ENCODE results near the gene KRT34.

KRT34 gene

DNA sequence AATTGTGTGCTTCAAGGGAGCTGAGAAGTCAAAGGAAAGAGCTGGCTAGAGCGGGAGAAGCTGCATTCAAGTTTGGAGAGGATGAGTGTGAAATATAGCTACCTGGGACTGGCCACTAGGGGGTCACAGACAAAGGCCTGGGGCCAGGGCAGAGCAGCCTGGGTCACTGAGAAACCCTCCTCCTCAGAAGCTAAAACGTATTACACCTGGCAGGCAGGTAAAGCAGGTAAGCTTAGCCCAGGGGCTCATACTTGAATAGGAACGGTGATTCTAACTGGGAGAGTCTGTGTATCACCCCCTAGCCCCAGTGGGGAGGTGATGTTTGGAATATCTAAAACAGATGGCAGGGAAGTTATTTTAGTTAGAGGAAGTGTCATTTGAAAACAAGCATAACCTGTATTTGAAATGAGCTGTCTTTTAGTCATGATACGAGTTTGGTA lies 35.5 kb upstream of the KRT34 start:
- H3K9me3 ChIP-seq (ENCODE audit: severe bottlenecking): no peaks in the 10 kb centered on the region
- TF ChIP-seq, protein P1, sequence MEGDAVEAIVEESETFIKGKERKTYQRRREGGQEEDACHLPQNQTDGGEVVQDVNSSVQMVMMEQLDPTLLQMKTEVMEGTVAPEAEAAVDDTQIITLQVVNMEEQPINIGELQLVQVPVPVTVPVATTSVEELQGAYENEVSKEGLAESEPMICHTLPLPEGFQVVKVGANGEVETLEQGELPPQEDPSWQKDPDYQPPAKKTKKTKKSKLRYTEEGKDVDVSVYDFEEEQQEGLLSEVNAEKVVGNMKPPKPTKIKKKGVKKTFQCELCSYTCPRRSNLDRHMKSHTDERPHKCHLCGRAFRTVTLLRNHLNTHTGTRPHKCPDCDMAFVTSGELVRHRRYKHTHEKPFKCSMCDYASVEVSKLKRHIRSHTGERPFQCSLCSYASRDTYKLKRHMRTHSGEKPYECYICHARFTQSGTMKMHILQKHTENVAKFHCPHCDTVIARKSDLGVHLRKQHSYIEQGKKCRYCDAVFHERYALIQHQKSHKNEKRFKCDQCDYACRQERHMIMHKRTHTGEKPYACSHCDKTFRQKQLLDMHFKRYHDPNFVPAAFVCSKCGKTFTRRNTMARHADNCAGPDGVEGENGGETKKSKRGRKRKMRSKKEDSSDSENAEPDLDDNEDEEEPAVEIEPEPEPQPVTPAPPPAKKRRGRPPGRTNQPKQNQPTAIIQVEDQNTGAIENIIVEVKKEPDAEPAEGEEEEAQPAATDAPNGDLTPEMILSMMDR (IDR thresholded peaks at IDR 0.05; ENCODE audit: poor library complexity, severe bottlenecking): peak; percentile 70
- DNase-seq (ENCODE audit: low spot score) (no peak), ATAC-seq (ENCODE audit: low read depth) (peak; percentile 47)
- peaks cover 41% of the 10 kb centered on the region for H3K4me1 ChIP-seq (ENCODE audit: insufficient read depth, poor library complexity, severe bottlenecking)
- H3K27ac ChIP-seq (ENCODE audit: poor library complexity, severe bottlenecking): peak overlapping the region; percentile 82
- no peaks in the 10 kb centered on the region for H3K36me3 ChIP-seq (ENCODE audit: low read depth)
- H3K4me3 ChIP-seq (ENCODE audit: severe bottlenecking): no peak overlapping the region
- H3K27me3 ChIP-seq (ENCODE audit: insufficient read depth, poor library complexity, severe bottlenecking): no peaks in the 10 kb centered on the region

DNA sequence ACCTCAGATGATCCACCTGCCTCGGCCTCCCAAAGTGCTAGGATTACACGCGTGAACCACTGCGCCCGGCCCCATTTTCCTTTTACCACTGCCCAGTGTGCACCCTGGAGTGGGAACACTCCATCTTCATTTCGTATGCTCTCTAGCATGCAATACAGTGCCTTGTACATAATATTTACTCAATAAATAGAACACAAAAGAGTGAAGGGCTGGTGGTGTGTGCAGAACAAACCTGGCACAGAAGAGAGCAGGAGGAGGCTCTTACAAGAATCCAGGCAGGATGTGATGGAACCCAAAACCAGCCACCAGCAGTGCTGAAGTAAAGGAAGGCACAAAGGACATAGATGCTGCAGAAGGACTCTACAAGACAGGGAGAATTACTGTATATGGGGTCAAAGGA lies 35.0 kb upstream of the KRT34 start:
- Histone ChIP-seq H3K4me3 (ENCODE audit: severe bottlenecking) (no peak overlapping the region), H3K36me3 (ENCODE audit: low read depth) (no peaks in the 10 kb centered on the region), H3K27me3 (ENCODE audit: insufficient read depth, poor library complexity, severe bottlenecking) (no peaks in the 10 kb centered on the region), H3K9me3 (ENCODE audit: severe bottlenecking) (no peaks in the 10 kb centered on the region), H3K4me1 (ENCODE audit: insufficient read depth, poor library complexity, severe bottlenecking) (peaks cover 41% of the 10 kb centered on the region), H3K27ac (ENCODE audit: poor library complexity, severe bottlenecking) (peak overlapping the region; percentile 82)
- ATAC-seq (ENCODE audit: low read depth) (no peak), DNase-seq (ENCODE audit: low spot score) (no peak)
- TF ChIP-seq, protein P1 (IDR thresholded peaks at IDR 0.05; ENCODE audit: poor library complexity, severe bottlenecking): no peak

DNA sequence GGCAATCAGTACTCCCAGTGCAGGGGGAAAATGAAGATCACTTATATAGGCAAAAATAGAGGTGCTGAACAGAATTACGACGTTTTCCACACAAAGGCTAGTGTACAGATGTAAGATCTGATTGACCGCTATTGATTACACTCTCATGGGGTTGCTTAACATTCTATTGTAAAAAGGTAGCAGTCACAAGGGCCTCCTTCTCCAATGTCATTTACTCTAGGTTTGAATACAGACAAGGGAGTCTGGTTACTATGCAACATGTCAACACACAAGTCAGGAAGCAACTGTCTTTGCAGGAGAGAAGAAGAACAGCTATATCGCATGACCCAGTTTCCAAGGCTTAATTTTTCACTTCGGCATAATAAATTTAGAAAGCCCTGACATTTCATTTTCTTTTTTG lies 34.4 kb upstream of the KRT34 start:
- Histone ChIP-seq H3K27ac (ENCODE audit: poor library complexity, severe bottlenecking) (no peak overlapping the region), H3K36me3 (ENCODE audit: low read depth) (no peaks in the 10 kb centered on the region), H3K4me1 (ENCODE audit: insufficient read depth, poor library complexity, severe bottlenecking) (peaks cover 40% of the 10 kb centered on the region), H3K9me3 (ENCODE audit: severe bottlenecking) (no peaks in the 10 kb centered on the region), H3K27me3 (ENCODE audit: insufficient read depth, poor library complexity, severe bottlenecking) (no peaks in the 10 kb centered on the region), H3K4me3 (ENCODE audit: severe bottlenecking) (no peak overlapping the region)
- DNase-seq (ENCODE audit: low spot score): no peak
- TF ChIP-seq, protein P1 (IDR thresholded peaks at IDR 0.05; ENCODE audit: poor library complexity, severe bottlenecking): no peak
- ATAC-seq (ENCODE audit: low read depth): no peak

DNA sequence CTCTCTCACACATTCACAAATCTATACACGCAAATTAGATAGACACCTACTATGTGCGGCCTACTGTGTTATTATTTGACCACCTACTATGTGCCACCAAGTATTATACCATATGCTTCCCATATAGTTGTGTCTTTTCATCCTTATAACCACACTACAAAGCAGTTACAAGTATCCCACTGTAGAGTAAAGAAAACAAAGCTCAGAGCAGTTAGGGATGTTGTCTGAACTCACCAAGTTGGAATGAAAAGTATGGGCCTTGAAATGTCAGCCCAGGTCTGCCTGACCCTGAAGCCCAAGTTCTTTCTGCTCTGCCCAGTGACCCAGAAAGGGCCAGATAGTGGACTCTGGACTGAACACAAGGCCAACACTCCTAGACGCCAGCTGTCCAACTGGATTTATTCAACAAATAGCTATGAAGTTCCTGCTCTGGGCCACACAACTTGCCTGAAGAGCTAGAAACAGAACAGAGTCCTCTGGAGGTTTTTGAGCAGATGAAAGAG lies 33.8 kb upstream of the KRT34 start:
- no peaks in the 10 kb centered on the region for H3K27me3 ChIP-seq (ENCODE audit: insufficient read depth, poor library complexity, severe bottlenecking)
- H3K9me3 ChIP-seq (ENCODE audit: severe bottlenecking): no peaks in the 10 kb centered on the region
- ATAC-seq (ENCODE audit: low read depth) (no peak), DNase-seq (ENCODE audit: low spot score) (no peak)
- no peaks in the 10 kb centered on the region for H3K36me3 ChIP-seq (ENCODE audit: low read depth)
- no peak overlapping the region for H3K27ac ChIP-seq (ENCODE audit: poor library complexity, severe bottlenecking)
- peaks cover 34% of the 10 kb centered on the region for H3K4me1 ChIP-seq (ENCODE audit: insufficient read depth, poor library complexity, severe bottlenecking)
- TF ChIP-seq, protein P1 (IDR thresholded peaks at IDR 0.05; ENCODE audit: poor library complexity, severe bottlenecking): no peak
- H3K4me3 ChIP-seq (ENCODE audit: severe bottlenecking): no peak overlapping the region

DNA sequence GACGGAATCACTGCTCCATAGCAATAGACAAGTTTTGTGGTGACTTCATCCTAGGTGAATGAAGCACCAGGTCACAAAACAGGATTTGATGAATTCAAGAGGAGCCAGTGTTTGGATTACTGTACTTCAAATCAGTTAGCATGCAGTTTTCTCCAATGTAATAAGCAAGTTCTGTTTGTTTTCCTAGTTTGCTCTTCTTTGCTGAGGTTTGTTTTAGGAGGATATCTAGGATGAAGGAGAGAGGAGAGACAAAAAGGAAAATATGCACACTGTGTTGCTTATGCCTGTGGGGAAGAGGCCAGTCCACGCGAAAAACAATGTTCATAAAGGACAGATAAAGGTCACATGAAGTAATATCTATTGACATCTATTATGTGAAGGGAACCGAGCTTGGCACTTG lies 33.3 kb upstream of the KRT34 start:
- ATAC-seq (ENCODE audit: low read depth): no peak
- TF ChIP-seq, protein P1 (IDR thresholded peaks at IDR 0.05; ENCODE audit: poor library complexity, severe bottlenecking): no peak

More for the DNA sequence above, 33.3 kb upstream of the KRT34 start:
- Histone ChIP-seq H3K9me3 (ENCODE audit: severe bottlenecking) (no peaks in the 10 kb centered on the region), H3K27ac (ENCODE audit: poor library complexity, severe bottlenecking) (no peak overlapping the region), H3K27me3 (ENCODE audit: insufficient read depth, poor library complexity, severe bottlenecking) (no peaks in the 10 kb centered on the region), H3K4me3 (ENCODE audit: severe bottlenecking) (no peak overlapping the region), H3K4me1 (ENCODE audit: insufficient read depth, poor library complexity, severe bottlenecking) (peaks cover 29% of the 10 kb centered on the region), H3K36me3 (ENCODE audit: low read depth) (no peaks in the 10 kb centered on the region)
- DNase-seq (ENCODE audit: low spot score): no peak
